HepG2 (cell line): ENCODE results near the gene NPHS1. TPM values are rescaled to one million over a fixed set of nuclear protein-coding genes. Genes with fewer than 3 reads are reported as not detected.

Experiments
- ATAC-seq: fragments of 200-7000 bp; cut with Tn5 transposase; 3 replicates; pipeline ENCODE4 v1.9.1; 2020; ENCODE audit warnings: mild to moderate bottlenecking, moderate library complexity
- BruUV-seq: library from RNA; stranded (reverse); fragments of 400-500 nt; replicated peaks from 2 replicates; lab custom pipeline; 2021; lab: Mats Ljungman, UMichigan
- CTCF ChIA-PET: fragments of 300-600 bp; formaldehyde crosslinking; extraction: SDS; loops from one replicate; lab custom pipeline; 2021; ENCODE audit warnings: low total read pairs, inconsistent platforms, low intra/inter-chr PET ratio; lab: Yijun Ruan, JAX
- POLR2A ChIA-PET: fragments of 350-600 bp; sonication (Branson Sonifier 250); formaldehyde crosslinking; loops from one replicate; lab custom pipeline; 2020; ENCODE audit warnings: antibody characterized with exemption, inconsistent platforms; lab: Yijun Ruan, JAX
- DNase-seq: peaks from one replicate; pipeline ENCODE4 v3.0.0-alpha.2; 2015; ENCODE audit warnings: low spot score
- FAIRE-seq: peaks from 3 replicates; lab custom pipeline; 2011; peaks lifted over from hg19 to GRCh38; lab: Jason Lieb, UNC
- H2AFZ ChIP-seq: one replicate; pipeline ENCODE4 v1.6.1; 2011; ENCODE audit warnings: low read length, inconsistent platforms
- H3K27ac ChIP-seq: fragments of 300-600 bp; 3 replicates; pipeline ENCODE4 v1.8.0; 2011; ENCODE audit warnings: mixed run types, mild to moderate bottlenecking, mixed read lengths, low read length, inconsistent platforms; ENCODE audit not compliant: insufficient read depth; ENCODE audit errors: extremely low read length
- H3K27me3 ChIP-seq, 2 experiments: fragments of 200-600 bp in 1 of 2; 2 replicates in 1 of 2; 3 replicates in 1 of 2; pipeline versions ENCODE4 v1.6.0 to v1.8.0; 2011; ENCODE audit warnings: low read length in 2 of 2, mild to moderate bottlenecking in 2 of 2, moderate library complexity in 2 of 2, inconsistent platforms in 1 of 2; ENCODE audit not compliant: insufficient read depth in 2 of 2, control insufficient read depth in 1 of 2
- H3K36me3 ChIP-seq, 2 experiments: fragments of 200-600 bp in 1 of 2; replicated peaks in 1 of 2; 2 replicates in 1 of 2; 3 replicates in 1 of 2; pipeline versions ENCODE4 v1.5.1 to v1.8.0; 2011; ENCODE audit warnings: low read length in 2 of 2, inconsistent platforms in 1 of 2; ENCODE audit not compliant: insufficient read depth in 2 of 2, control insufficient read depth in 1 of 2
- H3K4me1 ChIP-seq: 2 replicates; pipeline ENCODE4 v1.5.1; 2012; ENCODE audit warnings: low read length, inconsistent platforms; ENCODE audit not compliant: insufficient read depth
- H3K4me2 ChIP-seq: 2 replicates; pipeline ENCODE4 v1.6.0; 2011; ENCODE audit warnings: low read depth, low read length, inconsistent platforms
- H3K4me3 ChIP-seq, 3 experiments: fragments of 200-600 bp in 1 of 3; sonication (generic), shearing (Covaris generic) in 1 of 3; replicated peaks in 1 of 3; 2 replicates each; pipeline ENCODE4 v1.5.1; 2011 to 2016; ENCODE audit warnings: low read length in 3 of 3, inconsistent platforms in 2 of 3, low read depth in 2 of 3, mild to moderate bottlenecking in 2 of 3, control low read depth in 1 of 3, mixed read lengths in 1 of 3; ENCODE audit not compliant: insufficient read depth in 1 of 3
- H3K79me2 ChIP-seq: one replicate; pipeline ENCODE4 v1.6.1; 2011; ENCODE audit warnings: low read length, inconsistent platforms; ENCODE audit not compliant: insufficient read depth
- H3K9ac ChIP-seq: 2 replicates; pipeline ENCODE4 v1.6.0; 2011; ENCODE audit warnings: mild to moderate bottlenecking, low read depth, low read length, inconsistent platforms; ENCODE audit not compliant: insufficient read depth
- H3K9me3 ChIP-seq: 2 replicates; pipeline ENCODE4 v1.5.1; 2012; ENCODE audit warnings: mild to moderate bottlenecking, low read length
- H4K20me1 ChIP-seq: 2 replicates; pipeline ENCODE4 v1.6.0; 2011; ENCODE audit warnings: inconsistent platforms, mild to moderate bottlenecking, low read length, moderate library complexity; ENCODE audit not compliant: insufficient read depth
- HNRNPLL ChIP-seq: fragments of 200-400 bp; formaldehyde crosslinking; IDR thresholded peaks from 2 replicates; pipeline ENCODE4 v1.6.1; 2017; ENCODE audit warnings: mild to moderate bottlenecking, low read depth, low read length; ENCODE audit not compliant: poor library complexity, severe bottlenecking
- MEIS1 ChIP-seq: sonication (generic); formaldehyde crosslinking; IDR thresholded peaks from 2 replicates; pipeline ENCODE4 v1.9.0; 2021; ENCODE audit warnings: mild to moderate bottlenecking, missing genetic modification reagents, moderate library complexity, borderline replicate concordance
- RELA ChIP-seq: sonication (generic); formaldehyde crosslinking; IDR thresholded peaks from 2 replicates; pipeline ENCODE4 v1.4.0; 2020; ENCODE audit warnings: missing genetic modification reagents
- RXRA ChIP-seq: sonication (generic); formaldehyde crosslinking; IDR thresholded peaks from 2 replicates; pipeline ENCODE4 v1.5.1; 2020; ENCODE audit warnings: missing genetic modification reagents
- SAP130 ChIP-seq: IDR thresholded peaks from 2 replicates; pipeline ENCODE4 v1.6.1; 2016; ENCODE audit warnings: low read depth
- SOX13 ChIP-seq, 3 experiments: fragments of 450-650 bp in 1 of 3; sonication (generic) in 1 of 3; formaldehyde crosslinking in 1 of 3; IDR thresholded peaks in 2 of 3; conservative IDR thresholded peaks in 1 of 3; 2 replicates each; pipeline versions ENCODE4 v1.5.0 to v1.6.1; 2016 to 2020; ENCODE audit warnings: antibody characterized with exemption in 1 of 3, mild to moderate bottlenecking in 1 of 3, missing compliant biosample characterization in 1 of 3, missing genetic modification reagents in 1 of 3, moderate library complexity in 1 of 3
- SP140L ChIP-seq: sonication (generic); formaldehyde crosslinking; IDR thresholded peaks from 2 replicates; pipeline ENCODE4 v1.4.0; 2020; ENCODE audit warnings: missing genetic modification reagents, borderline replicate concordance
- ZNF616 ChIP-seq: sonication (generic); formaldehyde crosslinking; IDR thresholded peaks from 2 replicates; pipeline ENCODE4 v1.5.0; 2020; ENCODE audit warnings: low read depth, mild to moderate bottlenecking, missing genetic modification reagents
- ZNF761 ChIP-seq: sonication (generic); formaldehyde crosslinking; conservative IDR thresholded peaks from 2 replicates; pipeline ENCODE4 v1.4.0; 2020; ENCODE audit warnings: mild to moderate bottlenecking, missing genetic modification reagents
- WGBS: methylation state at CpG from one replicate; pipeline ENCODE4 v1.1.6; 2017; ENCODE audit warnings: low lambda C conversion rate; 5-methylcytosine and 5-hydroxymethylcytosine counted together
- in situ Hi-C: cut with HindIII; loops from 2 replicates; pipeline ENCODE4 v1.10.0; 2017; ENCODE audit warnings: low pct_unique_long_range_greater_than_20kb; ENCODE audit not compliant: extremely low pct_ligation_motif_present
- intact Hi-C: fragments of 100-400 bp; cut with micrococcal nuclease; formaldehyde crosslinking; loops from one replicate; pipeline ENCODE4 v1.10.0; 2022; ENCODE audit not compliant: unreplicated experiment
- polyA plus RNA-seq, 8 experiments: library from polyadenylated mRNA; depleted of rRNA in 3 of 8; stranded (reverse) in 7 of 8; unstranded in 1 of 8; fragments of >200 nt; fragmentation: Illumina TruSeq in 4 of 8; extraction: Trizol in 4 of 8; gene quantifications; 2 replicates each; pipeline versions ENCODE4 v1.2.1 to v1.2.3, GENCODE V29; 2011 to 2016; ENCODE audit warnings: low read depth in 4 of 8, missing spikeins in 1 of 8, mixed read lengths in 1 of 8; ENCODE audit not compliant: insufficient read depth in 1 of 8
- total RNA-seq, 5 experiments: library from RNA; depleted of rRNA; stranded (reverse); fragments of >200 nt; fragmentation: Illumina TruSeq; extraction: Trizol; gene quantifications; 2 replicates each; pipeline ENCODE4 v1.2.3, GENCODE V29; 2016; ENCODE audit warnings: low read depth in 1 of 5
- TF ChIP-seq, protein P1 (sequence below): sonication (generic); formaldehyde crosslinking; IDR thresholded peaks from 2 replicates; pipeline ENCODE4 v1.4.0; 2020; ENCODE audit warnings: missing genetic modification reagents
- TF ChIP-seq, protein P2 (sequence below): sonication (generic); formaldehyde crosslinking; conservative IDR thresholded peaks from 2 replicates; pipeline ENCODE4 v1.4.0; 2020; ENCODE audit warnings: mild to moderate bottlenecking, missing genetic modification reagents, moderate library complexity
- TF ChIP-seq, protein P3 (sequence below): sonication (generic); formaldehyde crosslinking; IDR thresholded peaks from 2 replicates; pipeline ENCODE4 v1.4.0; 2020; ENCODE audit warnings: mild to moderate bottlenecking, missing genetic modification reagents

The NPHS1 gene
- total and polyA plus RNA-seq, 2 of the 13 experiments (the other 11 are each of a cell fraction or from before 2014, with no cell fraction given), result not detected

DNA sequence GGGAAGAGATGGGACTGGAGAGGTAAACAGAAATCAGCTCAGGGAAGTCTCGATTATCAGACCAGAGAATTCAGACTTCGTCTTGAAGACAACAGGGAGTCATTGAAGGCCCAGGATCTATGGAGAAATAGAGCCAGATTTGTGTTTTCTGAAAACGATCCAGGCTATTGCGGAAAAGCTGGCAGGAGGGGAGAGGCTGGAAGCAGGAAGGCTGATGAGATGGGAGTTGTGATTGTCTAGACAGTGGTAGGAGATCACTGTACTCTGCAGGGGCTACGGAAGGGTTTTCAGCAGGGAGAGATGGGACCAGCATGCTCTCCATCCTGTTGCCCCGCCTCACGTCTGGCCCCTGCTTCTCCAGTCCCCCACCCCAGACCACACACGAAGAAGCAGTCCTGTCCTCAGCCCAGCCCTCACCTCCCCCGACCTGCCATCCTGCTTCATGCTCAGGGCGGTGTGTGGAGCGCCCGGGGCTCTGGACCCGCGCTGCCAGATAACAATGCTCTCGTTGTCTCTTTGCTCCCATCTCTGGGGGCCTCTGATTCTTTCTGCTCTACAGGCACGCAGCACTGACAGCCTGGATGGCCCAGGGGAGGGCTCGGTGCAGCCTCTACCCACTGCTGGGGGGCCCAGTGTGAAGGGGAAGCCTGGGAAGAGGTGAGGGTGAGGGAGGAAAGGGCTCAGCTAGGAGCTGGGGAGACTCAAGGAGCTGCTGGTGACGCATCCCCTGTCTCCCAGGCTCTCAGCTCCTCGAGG is 75.0 kb downstream of the NPHS1 start:
- no TSS peak for BruUV-seq
- Histone ChIP-seq H3K9me3 (no peaks in the 10 kb centered on the region), H3K4me2 (peak overlapping the region; percentile 89), H2AFZ (no peak overlapping the region), H3K27me3 (no peaks in the 10 kb centered on the region), H3K79me2 (no peaks in the 10 kb centered on the region), H3K9ac (0 out of 2 replicates have a peak overlapping the region, but pooled peaks have one; percentile 11), H3K36me3 (peaks cover 0 to 2% of the 10 kb centered on the region in 2 experiments; a peak in 2 of 5 replicates), H4K20me1 (no peaks in the 10 kb centered on the region), H3K27ac (no peak overlapping the region), H3K4me1 (peaks cover 36% of the 10 kb centered on the region), H3K4me3 (peak overlapping the region in 1 of 3 experiments; percentile 55; a peak in 3 of 6 replicates)
- DNase-seq, result peak; percentile 46
- intact Hi-C loops, result loop anchor here (5.0 kb wide), 1 partner anchor 35 kb away; the partner anchor contains the start of gene PRODH2
- WGBS, result 19% methylated on average over 18 of the region's 19 CpGs
- FAIRE-seq, result no peak
- POLR2A ChIA-PET, result interaction anchor here (1.0 to 1.8 kb wide), 4 partner anchors 9 to 37 kb away, joined by 3 to 6 read pairs (median 3); partner anchors contain the start of genes LIN37, PSENEN and U2AF1L4
- ATAC-seq, result peak; percentile 68
- CTCF ChIA-PET, result no interaction called here
- in situ Hi-C loops, result no loop called here
- TF ChIP-seq MEIS1 (CRISPR knock-in tag), result peak; percentile 30; the same call in 1 of the 2 replicates
- TF ChIP-seq, protein P1, sequence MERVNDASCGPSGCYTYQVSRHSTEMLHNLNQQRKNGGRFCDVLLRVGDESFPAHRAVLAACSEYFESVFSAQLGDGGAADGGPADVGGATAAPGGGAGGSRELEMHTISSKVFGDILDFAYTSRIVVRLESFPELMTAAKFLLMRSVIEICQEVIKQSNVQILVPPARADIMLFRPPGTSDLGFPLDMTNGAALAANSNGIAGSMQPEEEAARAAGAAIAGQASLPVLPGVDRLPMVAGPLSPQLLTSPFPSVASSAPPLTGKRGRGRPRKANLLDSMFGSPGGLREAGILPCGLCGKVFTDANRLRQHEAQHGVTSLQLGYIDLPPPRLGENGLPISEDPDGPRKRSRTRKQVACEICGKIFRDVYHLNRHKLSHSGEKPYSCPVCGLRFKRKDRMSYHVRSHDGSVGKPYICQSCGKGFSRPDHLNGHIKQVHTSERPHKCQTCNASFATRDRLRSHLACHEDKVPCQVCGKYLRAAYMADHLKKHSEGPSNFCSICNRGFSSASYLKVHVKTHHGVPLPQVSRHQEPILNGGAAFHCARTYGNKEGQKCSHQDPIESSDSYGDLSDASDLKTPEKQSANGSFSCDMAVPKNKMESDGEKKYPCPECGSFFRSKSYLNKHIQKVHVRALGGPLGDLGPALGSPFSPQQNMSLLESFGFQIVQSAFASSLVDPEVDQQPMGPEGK (CRISPR knock-in tag), result peak; percentile 94
- no peak for TF ChIP-seq RELA
- peak; percentile 68 for TF ChIP-seq SAP130 (CRISPR knock-in tag)
- TF ChIP-seq HNRNPLL, result peak; percentile 30
- no peak for TF ChIP-seq SOX13 (IDR thresholded peaks at IDR 0.05)
- peak in 1 of 2 experiments; percentile 56; a peak in 2 of 4 replicates for TF ChIP-seq SOX13 (CRISPR knock-in tag; conservative IDR thresholded peaks at IDR 0.05 in 1 of 2, IDR thresholded peaks at IDR 0.05 in 1 of 2)
- TF ChIP-seq, protein P2, sequence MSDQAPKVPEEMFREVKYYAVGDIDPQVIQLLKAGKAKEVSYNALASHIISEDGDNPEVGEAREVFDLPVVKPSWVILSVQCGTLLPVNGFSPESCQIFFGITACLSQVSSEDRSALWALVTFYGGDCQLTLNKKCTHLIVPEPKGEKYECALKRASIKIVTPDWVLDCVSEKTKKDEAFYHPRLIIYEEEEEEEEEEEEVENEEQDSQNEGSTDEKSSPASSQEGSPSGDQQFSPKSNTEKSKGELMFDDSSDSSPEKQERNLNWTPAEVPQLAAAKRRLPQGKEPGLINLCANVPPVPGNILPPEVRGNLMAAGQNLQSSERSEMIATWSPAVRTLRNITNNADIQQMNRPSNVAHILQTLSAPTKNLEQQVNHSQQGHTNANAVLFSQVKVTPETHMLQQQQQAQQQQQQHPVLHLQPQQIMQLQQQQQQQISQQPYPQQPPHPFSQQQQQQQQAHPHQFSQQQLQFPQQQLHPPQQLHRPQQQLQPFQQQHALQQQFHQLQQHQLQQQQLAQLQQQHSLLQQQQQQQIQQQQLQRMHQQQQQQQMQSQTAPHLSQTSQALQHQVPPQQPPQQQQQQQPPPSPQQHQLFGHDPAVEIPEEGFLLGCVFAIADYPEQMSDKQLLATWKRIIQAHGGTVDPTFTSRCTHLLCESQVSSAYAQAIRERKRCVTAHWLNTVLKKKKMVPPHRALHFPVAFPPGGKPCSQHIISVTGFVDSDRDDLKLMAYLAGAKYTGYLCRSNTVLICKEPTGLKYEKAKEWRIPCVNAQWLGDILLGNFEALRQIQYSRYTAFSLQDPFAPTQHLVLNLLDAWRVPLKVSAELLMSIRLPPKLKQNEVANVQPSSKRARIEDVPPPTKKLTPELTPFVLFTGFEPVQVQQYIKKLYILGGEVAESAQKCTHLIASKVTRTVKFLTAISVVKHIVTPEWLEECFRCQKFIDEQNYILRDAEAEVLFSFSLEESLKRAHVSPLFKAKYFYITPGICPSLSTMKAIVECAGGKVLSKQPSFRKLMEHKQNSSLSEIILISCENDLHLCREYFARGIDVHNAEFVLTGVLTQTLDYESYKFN, result peak; percentile 53
- TF ChIP-seq ZNF761 (CRISPR knock-in tag), result 0 out of 2 replicates have a peak, but pooled peaks have one; percentile 30
- TF ChIP-seq RXRA, result peak; percentile 45; the same call in 1 of the 2 replicates
- TF ChIP-seq, protein P3, sequence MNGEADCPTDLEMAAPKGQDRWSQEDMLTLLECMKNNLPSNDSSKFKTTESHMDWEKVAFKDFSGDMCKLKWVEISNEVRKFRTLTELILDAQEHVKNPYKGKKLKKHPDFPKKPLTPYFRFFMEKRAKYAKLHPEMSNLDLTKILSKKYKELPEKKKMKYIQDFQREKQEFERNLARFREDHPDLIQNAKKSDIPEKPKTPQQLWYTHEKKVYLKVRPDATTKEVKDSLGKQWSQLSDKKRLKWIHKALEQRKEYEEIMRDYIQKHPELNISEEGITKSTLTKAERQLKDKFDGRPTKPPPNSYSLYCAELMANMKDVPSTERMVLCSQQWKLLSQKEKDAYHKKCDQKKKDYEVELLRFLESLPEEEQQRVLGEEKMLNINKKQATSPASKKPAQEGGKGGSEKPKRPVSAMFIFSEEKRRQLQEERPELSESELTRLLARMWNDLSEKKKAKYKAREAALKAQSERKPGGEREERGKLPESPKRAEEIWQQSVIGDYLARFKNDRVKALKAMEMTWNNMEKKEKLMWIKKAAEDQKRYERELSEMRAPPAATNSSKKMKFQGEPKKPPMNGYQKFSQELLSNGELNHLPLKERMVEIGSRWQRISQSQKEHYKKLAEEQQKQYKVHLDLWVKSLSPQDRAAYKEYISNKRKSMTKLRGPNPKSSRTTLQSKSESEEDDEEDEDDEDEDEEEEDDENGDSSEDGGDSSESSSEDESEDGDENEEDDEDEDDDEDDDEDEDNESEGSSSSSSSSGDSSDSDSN (CRISPR knock-in tag), result peak; percentile 52
- TF ChIP-seq ZNF616 (CRISPR knock-in tag), result no peak
- TF ChIP-seq SP140L (CRISPR knock-in tag), result no peak
